GM12878 (cell line): ENCODE data around the gene CYP26B1. TPM values are rescaled to one million over a fixed set of nuclear protein-coding genes. Genes with fewer than 3 reads are reported as not detected.

Experiments used
- ATAC-seq: fragments of 200-7000 bp; cut with Tn5 transposase; 3 replicates; pipeline ENCODE4 v1.9.1; 2020; ENCODE audit warnings: mild to moderate bottlenecking, moderate library complexity
- BruUV-seq: library from RNA; stranded (reverse); fragments of 400-500 nt; replicated peaks from 2 replicates; lab custom pipeline; 2021; lab: Mats Ljungman, UMichigan
- CTCF ChIA-PET: fragments of 300-600 bp; sonication (Branson Sonifier 250); formaldehyde crosslinking; extraction: SDS; loops from one replicate; lab custom pipeline; 2021; ENCODE audit warnings: inconsistent platforms; lab: Yijun Ruan, JAX
- POLR2A ChIA-PET: fragments of 350-600 bp; formaldehyde crosslinking; extraction: SDS; loops from one replicate; lab custom pipeline; 2021; ENCODE audit warnings: inconsistent platforms; lab: Charles Lee
- RAD21 ChIA-PET: fragments of 300-600 bp; sonication (Branson Sonifier 250); formaldehyde crosslinking; loops from one replicate; lab custom pipeline; 2023; ENCODE audit warnings: antibody characterized with exemption; ENCODE audit not compliant: unreplicated experiment; lab: Charles Lee
- SMC1A ChIA-PET: fragments of 300-600 bp; sonication (Branson Sonifier 250); formaldehyde crosslinking; loops from one replicate; lab custom pipeline; 2023; ENCODE audit not compliant: unreplicated experiment, uncharacterized antibody; lab: Charles Lee
- DNase-seq: peaks from one replicate; pipeline ENCODE4 v3.0.0-alpha.2; 2011; ENCODE audit warnings: low read depth, low spot score
- FAIRE-seq: peaks from 3 replicates; lab custom pipeline; 2011; peaks lifted over from hg19 to GRCh38; lab: Jason Lieb, UNC
- H2AFZ ChIP-seq: 2 replicates; pipeline ENCODE4 v1.6.0; 2011; ENCODE audit warnings: low read depth, low read length, control low read depth; ENCODE audit not compliant: control insufficient read depth
- H3K27ac ChIP-seq: 2 replicates; pipeline ENCODE4 v1.5.1; 2011; ENCODE audit warnings: control low read depth; ENCODE audit not compliant: control insufficient read depth, insufficient read depth
- H3K27me3 ChIP-seq, 2 experiments: replicated peaks in 1 of 2; 2 replicates each; pipeline versions ENCODE4 v1.6.0 to v1.6.1; 2011; ENCODE audit warnings: low read length in 1 of 2; ENCODE audit not compliant: control insufficient read depth in 2 of 2, insufficient read depth in 2 of 2
- H3K36me3 ChIP-seq, 2 experiments: 2 replicates each; pipeline ENCODE4 v1.5.1; 2011; ENCODE audit warnings: low read length in 1 of 2; ENCODE audit not compliant: control insufficient read depth in 2 of 2, insufficient read depth in 2 of 2
- H3K4me1 ChIP-seq: 2 replicates; pipeline ENCODE4 v1.6.1; 2011; ENCODE audit warnings: mild to moderate bottlenecking, low read length, moderate library complexity, mixed read lengths; ENCODE audit not compliant: control insufficient read depth, insufficient read depth
- H3K4me2 ChIP-seq: 2 replicates; pipeline ENCODE4 v1.6.0; 2011; ENCODE audit warnings: control low read depth; ENCODE audit not compliant: control insufficient read depth, insufficient read depth
- H3K4me3 ChIP-seq: fragments of 200-600 bp; sonication (generic); 2 replicates; pipeline ENCODE4 v1.5.1; 2016
- H3K79me2 ChIP-seq: 2 replicates; pipeline ENCODE4 v1.6.0; 2011; ENCODE audit warnings: low read length; ENCODE audit not compliant: control insufficient read depth, insufficient read depth
- H3K9ac ChIP-seq: 2 replicates; pipeline ENCODE4 v1.8.0; 2011; ENCODE audit warnings: low read length, control low read depth, mixed read lengths; ENCODE audit not compliant: control insufficient read depth, insufficient read depth
- H3K9me3 ChIP-seq: replicated peaks from 3 replicates; pipeline ENCODE4 v1.5.1; 2011; ENCODE audit warnings: mild to moderate bottlenecking, low read length; ENCODE audit not compliant: control insufficient read depth, insufficient read depth
- H4K20me1 ChIP-seq: 2 replicates; pipeline ENCODE4 v1.6.0; 2011; ENCODE audit not compliant: control insufficient read depth, insufficient read depth
- ATF7 ChIP-seq: fragments of 450-650 bp; IDR thresholded peaks from 2 replicates; pipeline ENCODE4 v1.6.1; 2016; ENCODE audit warnings: low read depth, mild to moderate bottlenecking
- CHD4 ChIP-seq: fragments of 200-600 bp; sonication (generic); IDR thresholded peaks from 2 replicates; pipeline ENCODE4 v1.6.1; 2016; ENCODE audit warnings: mild to moderate bottlenecking
- EGR1 ChIP-seq, 2 experiments: IDR thresholded peaks; 1 replicate in 1 of 2; 2 replicates in 1 of 2; pipeline ENCODE4 v1.6.1; 2011 to 2012; ENCODE audit warnings: low read depth in 2 of 2, low read length in 2 of 2, borderline replicate concordance in 1 of 2, mild to moderate bottlenecking in 1 of 2, moderate library complexity in 1 of 2
- IKZF1 ChIP-seq: fragments of 450-650 bp; conservative IDR thresholded peaks from 2 replicates; pipeline ENCODE4 v1.6.1; 2017; ENCODE audit warnings: antibody characterized with exemption, mild to moderate bottlenecking
- KDM1A ChIP-seq: fragments of 200-600 bp; sonication (generic); IDR thresholded peaks from 2 replicates; pipeline ENCODE4 v1.6.1; 2016; ENCODE audit warnings: borderline replicate concordance
- NBN ChIP-seq: fragments of 450-650 bp; IDR thresholded peaks from 2 replicates; pipeline ENCODE4 v1.6.1; 2016
- RFX5 ChIP-seq: IDR thresholded peaks from 2 replicates; pipeline ENCODE4 v1.6.1; 2011; ENCODE audit warnings: low read depth, low read length, improper control_type of control experiment
- SIX5 ChIP-seq: IDR thresholded peaks from 2 replicates; pipeline ENCODE4 v1.6.1; 2011; ENCODE audit warnings: mild to moderate bottlenecking, low read depth, low read length, moderate library complexity; ENCODE audit not compliant: severe bottlenecking
- SMAD5 ChIP-seq: IDR thresholded peaks from 2 replicates; pipeline ENCODE4 v1.6.1; 2016; ENCODE audit warnings: antibody characterized with exemption, low read depth
- SMC3 ChIP-seq: IDR thresholded peaks from 2 replicates; pipeline ENCODE4 v1.6.1; 2011; ENCODE audit warnings: low read length, improper control_type of control experiment, borderline replicate concordance
- SREBF2 ChIP-seq: IDR thresholded peaks from 2 replicates; pipeline ENCODE4 v1.6.1; 2012; ENCODE audit warnings: mild to moderate bottlenecking, low read length
- TAF1 ChIP-seq: IDR thresholded peaks from 2 replicates; pipeline ENCODE4 v1.6.1; 2011; ENCODE audit warnings: mild to moderate bottlenecking, low read depth, low read length, borderline replicate concordance
- WGBS: methylation state at CpG from one replicate; pipeline ENCODE4 v1.1.6; 2016; ENCODE audit warnings: low lambda C conversion rate; ENCODE audit not compliant: insufficient replicate concordance, insufficient coverage; ENCODE audit errors: missing lambda C conversion rate; 5-methylcytosine and 5-hydroxymethylcytosine counted together
- in situ Hi-C: fragments of 300-500 bp; cut with MboI; formaldehyde crosslinking; loops from 9 replicates; pipeline ENCODE4 v1.14.3; 2018; ENCODE audit warnings: mixed read lengths
- intact Hi-C: fragments of 100-400 bp; cut with micrococcal nuclease; formaldehyde crosslinking; loops from one replicate; pipeline ENCODE4 v1.14.2; 2022; ENCODE audit not compliant: unreplicated experiment
- polyA plus RNA-seq, 11 experiments: library from polyadenylated mRNA; depleted of rRNA in 4 of 11; unstranded in 6 of 11; stranded (reverse) in 5 of 11; fragments of >200 nt; fragmentation: Nextera tagmentation in 4 of 11; fragmentation: Illumina TruSeq in 1 of 11; extraction: Ambion mirVana in 4 of 11; extraction: Trizol in 1 of 11; gene quantifications; 1 replicate in 1 of 11; 2 replicates in 10 of 11; pipeline versions ENCODE4 v1.2.1 to v1.2.3, GENCODE V29; 2011 to 2016; ENCODE audit warnings: inconsistent platforms in 2 of 11, missing spikeins in 2 of 11, low read depth in 1 of 11
- total RNA-seq, 4 experiments: library from RNA; depleted of rRNA in 3 of 4; stranded (reverse); fragments of >200 nt in 3 of 4; fragmentation: Illumina TruSeq in 1 of 4; extraction: Trizol in 1 of 4; gene quantifications; 2 replicates each; pipeline versions ENCODE4 v1.2.1 to v1.2.3, GENCODE V29; 2013 to 2021
- TF ChIP-seq, protein P1 (sequence below): fragments of 450-650 bp; IDR thresholded peaks from 2 replicates; pipeline ENCODE4 v1.6.1; 2017; ENCODE audit warnings: mild to moderate bottlenecking
- TF ChIP-seq, protein P2 (sequence below): fragments of 450-650 bp; IDR thresholded peaks from 2 replicates; pipeline ENCODE4 v1.6.1; 2016; ENCODE audit warnings: mild to moderate bottlenecking

The CYP26B1 gene
- total and polyA plus RNA-seq, 10 of the 15 experiments (the other 5 are each of a cell fraction or from before 2014, with no cell fraction given): not detected

DNA sequence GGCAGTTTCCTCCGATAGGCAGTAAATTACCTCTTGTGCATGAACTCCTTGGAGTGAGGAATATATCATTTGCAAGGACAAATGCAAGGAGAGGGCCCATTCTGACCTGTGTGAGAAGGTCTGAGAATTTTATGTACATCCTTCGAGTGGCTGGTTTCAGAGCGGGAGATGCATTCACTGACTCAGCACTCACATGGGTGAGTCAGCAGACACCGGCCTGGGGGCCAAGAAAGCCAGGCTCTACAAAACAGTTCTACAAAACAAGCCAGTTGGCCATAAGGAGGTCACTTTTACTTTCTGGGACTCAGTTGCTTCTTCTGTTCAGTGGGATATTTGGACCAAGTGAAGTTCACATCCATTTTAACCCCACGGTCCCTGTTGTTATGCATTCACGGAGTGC lies 35.3 kb downstream of the CYP26B1 start:
- BruUV-seq: no TSS peak
- no peak for FAIRE-seq
- TF ChIP-seq, protein P1, sequence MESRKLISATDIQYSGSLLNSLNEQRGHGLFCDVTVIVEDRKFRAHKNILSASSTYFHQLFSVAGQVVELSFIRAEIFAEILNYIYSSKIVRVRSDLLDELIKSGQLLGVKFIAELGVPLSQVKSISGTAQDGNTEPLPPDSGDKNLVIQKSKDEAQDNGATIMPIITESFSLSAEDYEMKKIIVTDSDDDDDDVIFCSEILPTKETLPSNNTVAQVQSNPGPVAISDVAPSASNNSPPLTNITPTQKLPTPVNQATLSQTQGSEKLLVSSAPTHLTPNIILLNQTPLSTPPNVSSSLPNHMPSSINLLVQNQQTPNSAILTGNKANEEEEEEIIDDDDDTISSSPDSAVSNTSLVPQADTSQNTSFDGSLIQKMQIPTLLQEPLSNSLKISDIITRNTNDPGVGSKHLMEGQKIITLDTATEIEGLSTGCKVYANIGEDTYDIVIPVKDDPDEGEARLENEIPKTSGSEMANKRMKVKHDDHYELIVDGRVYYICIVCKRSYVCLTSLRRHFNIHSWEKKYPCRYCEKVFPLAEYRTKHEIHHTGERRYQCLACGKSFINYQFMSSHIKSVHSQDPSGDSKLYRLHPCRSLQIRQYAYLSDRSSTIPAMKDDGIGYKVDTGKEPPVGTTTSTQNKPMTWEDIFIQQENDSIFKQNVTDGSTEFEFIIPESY: no peak
- TF ChIP-seq NBN: no peak
- TF ChIP-seq EGR1 (IDR thresholded peaks at IDR 0.05; ENCODE audit: borderline replicate concordance in 1 of 2, low read depth in 2 of 2, low read length in 2 of 2): no peak
- no peak for TF ChIP-seq TAF1
- no peak for TF ChIP-seq ATF7
- TF ChIP-seq, all 136 proteins: peak for 0
- ChIA-PET RAD21 (no interaction called here), SMC1A (interaction anchor here (0.9 kb wide), 1 partner anchor 10 kb away, joined by 4 read pairs; no protein-coding TSS in a partner anchor), CTCF (interaction anchor here (1.0 kb wide), 1 partner anchor 16 kb away, joined by 3 read pairs; no protein-coding TSS in a partner anchor), POLR2A (no interaction called here)
- in situ Hi-C loops: no loop called here
- intact Hi-C loops: no loop called here
- Histone ChIP-seq H2AFZ (no peak overlapping the region), H3K27ac (no peak overlapping the region), H3K9ac (no peak overlapping the region), H3K4me1 (no peaks in the 10 kb centered on the region), H3K36me3 (no peaks in the 10 kb centered on the region), H3K9me3 (no peaks in the 10 kb centered on the region), H3K4me3 (no peak overlapping the region), H4K20me1 (no peaks in the 10 kb centered on the region), H3K27me3 (no peaks in the 10 kb centered on the region), H3K4me2 (no peak overlapping the region), H3K79me2 (no peaks in the 10 kb centered on the region)
- no peak for ATAC-seq
- no peak for DNase-seq
- WGBS: 51% methylated on average over 6 of the region's 6 CpGs

DNA sequence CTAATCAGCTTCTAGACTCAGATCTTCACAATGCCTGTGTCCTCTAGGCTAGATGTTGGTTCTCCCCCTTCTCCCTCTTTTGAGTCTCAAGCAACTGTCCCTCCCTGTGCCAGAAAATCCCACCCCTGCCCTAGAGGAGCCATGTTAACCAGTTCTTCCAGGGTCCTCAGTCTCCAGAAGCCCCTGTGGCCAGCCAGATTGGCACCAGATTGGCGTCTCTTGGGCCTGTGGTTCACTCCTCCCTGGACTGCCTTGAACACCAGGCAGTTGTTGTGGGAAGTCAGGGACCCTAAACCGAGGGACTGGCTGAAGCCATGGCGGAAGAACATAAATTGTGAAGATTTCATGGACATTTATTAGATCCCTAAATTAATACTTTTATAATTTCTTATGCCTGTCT lies 36.6 kb downstream of the CYP26B1 start:
- no TSS peak for BruUV-seq
- 14% methylated on average over 3 of the region's 3 CpGs for WGBS
- SMC1A ChIA-PET: no interaction called here
- FAIRE-seq (no peak), ATAC-seq (no peak), DNase-seq (no peak)
- H3K79me2 ChIP-seq: no peaks in the 10 kb centered on the region
- no peak overlapping the region for H3K27ac ChIP-seq
- POLR2A ChIA-PET: no interaction called here
- H3K9me3 ChIP-seq: no peaks in the 10 kb centered on the region
- CTCF ChIA-PET: interaction anchor here (1.0 kb wide), 1 partner anchor 17 kb away, joined by 3 read pairs; no protein-coding TSS in a partner anchor
- intact Hi-C loops (no loop called here), in situ Hi-C loops (no loop called here)
- no peaks in the 10 kb centered on the region for H3K4me1 ChIP-seq
- no peak overlapping the region for H2AFZ ChIP-seq
- H3K27me3 ChIP-seq: no peaks in the 10 kb centered on the region
- no peak overlapping the region for H3K9ac ChIP-seq
- RAD21 ChIA-PET: no interaction called here
- H3K4me3 ChIP-seq: no peak overlapping the region
- no peak overlapping the region for H3K4me2 ChIP-seq
- no peaks in the 10 kb centered on the region for H3K36me3 ChIP-seq
- no peaks in the 10 kb centered on the region for H4K20me1 ChIP-seq
- TF ChIP-seq SIX5: no peak
- no peak for TF ChIP-seq KDM1A
- TF ChIP-seq SMC3: no peak
- no peak for TF ChIP-seq SREBF2
- TF ChIP-seq SMAD5: no peak
- no peak for TF ChIP-seq IKZF1
- TF ChIP-seq RFX5: no peak
- TF ChIP-seq, protein P2, sequence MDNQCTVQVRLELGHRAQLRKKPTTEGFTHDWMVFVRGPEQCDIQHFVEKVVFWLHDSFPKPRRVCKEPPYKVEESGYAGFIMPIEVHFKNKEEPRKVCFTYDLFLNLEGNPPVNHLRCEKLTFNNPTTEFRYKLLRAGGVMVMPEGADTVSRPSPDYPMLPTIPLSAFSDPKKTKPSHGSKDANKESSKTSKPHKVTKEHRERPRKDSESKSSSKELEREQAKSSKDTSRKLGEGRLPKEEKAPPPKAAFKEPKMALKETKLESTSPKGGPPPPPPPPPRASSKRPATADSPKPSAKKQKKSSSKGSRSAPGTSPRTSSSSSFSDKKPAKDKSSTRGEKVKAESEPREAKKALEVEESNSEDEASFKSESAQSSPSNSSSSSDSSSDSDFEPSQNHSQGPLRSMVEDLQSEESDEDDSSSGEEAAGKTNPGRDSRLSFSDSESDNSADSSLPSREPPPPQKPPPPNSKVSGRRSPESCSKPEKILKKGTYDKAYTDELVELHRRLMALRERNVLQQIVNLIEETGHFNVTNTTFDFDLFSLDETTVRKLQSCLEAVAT: no peak
- TF ChIP-seq CHD4: no peak
